Osteocyte (in vitro differentiated cells): Measurements from ENCODE around the gene PLXDC2. TPM values are rescaled to one million over a fixed set of nuclear protein-coding genes. Genes with fewer than 3 reads are reported as not detected.

ENCODE experiments used
- DNase-seq: peaks from one replicate; pipeline ENCODE4 v3.0.0; 2021; ENCODE audit warnings: mixed read lengths; ENCODE audit not compliant: unreplicated experiment; ENCODE audit errors: extremely low spot score
- H3K27ac Mint-ChIP-seq: one replicate; pipeline ENCODE4 v1.8.0; 2021; ENCODE audit warnings: mild to moderate bottlenecking, mixed read lengths; ENCODE audit not compliant: unreplicated experiment
- H3K27me3 Mint-ChIP-seq: one replicate; pipeline ENCODE4 v1.8.0; 2021; ENCODE audit warnings: mixed read lengths; ENCODE audit not compliant: unreplicated experiment
- H3K36me3 Mint-ChIP-seq: one replicate; pipeline ENCODE4 v1.8.0; 2021; ENCODE audit warnings: mixed read lengths; ENCODE audit not compliant: unreplicated experiment
- H3K4me1 Mint-ChIP-seq: one replicate; pipeline ENCODE4 v1.8.0; 2021; ENCODE audit warnings: mixed read lengths; ENCODE audit not compliant: unreplicated experiment
- H3K4me3 Mint-ChIP-seq: one replicate; pipeline ENCODE4 v1.8.0; 2021; ENCODE audit warnings: mild to moderate bottlenecking, moderate library complexity, mixed read lengths; ENCODE audit not compliant: unreplicated experiment
- H3K9me3 Mint-ChIP-seq: one replicate; pipeline ENCODE4 v1.8.0; 2021; ENCODE audit warnings: mixed read lengths; ENCODE audit not compliant: unreplicated experiment
- total RNA-seq: library from RNA; stranded (reverse); gene quantifications from 2 replicates; pipeline ENCODE4 v1.2.1, GENCODE V29; 2021
- TF ChIP-seq, protein P1 (sequence below): fragments of 200-600 bp; sonication (generic); IDR thresholded peaks from 2 replicates; pipeline ENCODE4 v1.5.0; 2021; ENCODE audit warnings: antibody characterized with exemption, mild to moderate bottlenecking, moderate library complexity

The PLXDC2 gene
- total RNA-seq, 1 donor from 2014 or later = 33.2 TPM

- H3K4me1 Mint-ChIP-seq = peaks cover 25% of the 10 kb centered on the region
- H3K36me3 Mint-ChIP-seq = peaks cover 5% of the 10 kb centered on the region
- no peaks in the 10 kb centered on the region for H3K9me3 Mint-ChIP-seq
- peaks cover 20% of the 10 kb centered on the region for H3K27me3 Mint-ChIP-seq
- DNase-seq = no peak
- peak overlapping the region; percentile 50 for H3K4me3 Mint-ChIP-seq
- TF ChIP-seq, protein P1, sequence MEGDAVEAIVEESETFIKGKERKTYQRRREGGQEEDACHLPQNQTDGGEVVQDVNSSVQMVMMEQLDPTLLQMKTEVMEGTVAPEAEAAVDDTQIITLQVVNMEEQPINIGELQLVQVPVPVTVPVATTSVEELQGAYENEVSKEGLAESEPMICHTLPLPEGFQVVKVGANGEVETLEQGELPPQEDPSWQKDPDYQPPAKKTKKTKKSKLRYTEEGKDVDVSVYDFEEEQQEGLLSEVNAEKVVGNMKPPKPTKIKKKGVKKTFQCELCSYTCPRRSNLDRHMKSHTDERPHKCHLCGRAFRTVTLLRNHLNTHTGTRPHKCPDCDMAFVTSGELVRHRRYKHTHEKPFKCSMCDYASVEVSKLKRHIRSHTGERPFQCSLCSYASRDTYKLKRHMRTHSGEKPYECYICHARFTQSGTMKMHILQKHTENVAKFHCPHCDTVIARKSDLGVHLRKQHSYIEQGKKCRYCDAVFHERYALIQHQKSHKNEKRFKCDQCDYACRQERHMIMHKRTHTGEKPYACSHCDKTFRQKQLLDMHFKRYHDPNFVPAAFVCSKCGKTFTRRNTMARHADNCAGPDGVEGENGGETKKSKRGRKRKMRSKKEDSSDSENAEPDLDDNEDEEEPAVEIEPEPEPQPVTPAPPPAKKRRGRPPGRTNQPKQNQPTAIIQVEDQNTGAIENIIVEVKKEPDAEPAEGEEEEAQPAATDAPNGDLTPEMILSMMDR = peak; percentile 85
- no peak overlapping the region for H3K27ac Mint-ChIP-seq
These were observed 3.3 kb downstream of the PLXDC2 start for GRCh38 chr10:19819419-19820033.

GRCh38 chr10:19824381-19825342 is 8.4 kb downstream of the PLXDC2 start:
- TF ChIP-seq, protein P1 = no peak
- H3K36me3 Mint-ChIP-seq = peaks cover 13% of the 10 kb centered on the region
- no peaks in the 10 kb centered on the region for H3K27me3 Mint-ChIP-seq
- DNase-seq = no peak
- peaks cover 4% of the 10 kb centered on the region for H3K4me1 Mint-ChIP-seq
- H3K27ac Mint-ChIP-seq = no peak overlapping the region
- H3K4me3 Mint-ChIP-seq = no peak overlapping the region
- no peaks in the 10 kb centered on the region for H3K9me3 Mint-ChIP-seq

DNA sequence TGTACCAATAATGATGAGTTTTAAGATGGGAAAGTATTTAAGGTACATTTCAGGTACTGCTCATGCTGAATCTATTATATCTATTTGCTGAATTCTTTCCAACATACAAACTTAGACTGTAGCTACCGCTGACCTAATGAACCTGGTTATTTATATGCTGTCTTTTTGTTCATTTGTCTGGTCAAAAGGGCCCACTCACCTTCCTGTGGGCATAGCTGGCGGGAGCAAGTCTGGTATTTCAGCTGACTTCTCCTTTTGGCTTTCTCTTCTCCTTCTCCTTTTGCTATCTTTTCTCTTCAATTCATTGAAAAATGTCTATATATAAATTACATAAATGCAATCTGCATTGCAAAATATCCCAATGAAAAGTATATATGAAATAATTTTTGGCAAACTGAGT is 9.5 kb downstream of the PLXDC2 start:
- TF ChIP-seq, protein P1 = no peak
- peaks cover 13% of the 10 kb centered on the region for H3K36me3 Mint-ChIP-seq
- no peaks in the 10 kb centered on the region for H3K4me1 Mint-ChIP-seq
- H3K27ac Mint-ChIP-seq = no peak overlapping the region
- no peak overlapping the region for H3K4me3 Mint-ChIP-seq
- DNase-seq = no peak
- H3K9me3 Mint-ChIP-seq = no peaks in the 10 kb centered on the region
- peaks cover 3% of the 10 kb centered on the region for H3K27me3 Mint-ChIP-seq

- Mint-ChIP-seq H3K27me3 (peaks cover 7% of the 10 kb centered on the region), H3K4me3 (no peak overlapping the region), H3K36me3 (peaks cover 10% of the 10 kb centered on the region), H3K27ac (no peak overlapping the region), H3K4me1 (no peaks in the 10 kb centered on the region), H3K9me3 (peaks cover 9% of the 10 kb centered on the region)
- TF ChIP-seq, protein P1 = no peak
- no peak for DNase-seq
These were observed 10.5 kb downstream of the PLXDC2 start for GRCh38 chr10:19826712-19827111.
